ENCODE results near the gene MYT1.

The MYT1 gene

DNA sequence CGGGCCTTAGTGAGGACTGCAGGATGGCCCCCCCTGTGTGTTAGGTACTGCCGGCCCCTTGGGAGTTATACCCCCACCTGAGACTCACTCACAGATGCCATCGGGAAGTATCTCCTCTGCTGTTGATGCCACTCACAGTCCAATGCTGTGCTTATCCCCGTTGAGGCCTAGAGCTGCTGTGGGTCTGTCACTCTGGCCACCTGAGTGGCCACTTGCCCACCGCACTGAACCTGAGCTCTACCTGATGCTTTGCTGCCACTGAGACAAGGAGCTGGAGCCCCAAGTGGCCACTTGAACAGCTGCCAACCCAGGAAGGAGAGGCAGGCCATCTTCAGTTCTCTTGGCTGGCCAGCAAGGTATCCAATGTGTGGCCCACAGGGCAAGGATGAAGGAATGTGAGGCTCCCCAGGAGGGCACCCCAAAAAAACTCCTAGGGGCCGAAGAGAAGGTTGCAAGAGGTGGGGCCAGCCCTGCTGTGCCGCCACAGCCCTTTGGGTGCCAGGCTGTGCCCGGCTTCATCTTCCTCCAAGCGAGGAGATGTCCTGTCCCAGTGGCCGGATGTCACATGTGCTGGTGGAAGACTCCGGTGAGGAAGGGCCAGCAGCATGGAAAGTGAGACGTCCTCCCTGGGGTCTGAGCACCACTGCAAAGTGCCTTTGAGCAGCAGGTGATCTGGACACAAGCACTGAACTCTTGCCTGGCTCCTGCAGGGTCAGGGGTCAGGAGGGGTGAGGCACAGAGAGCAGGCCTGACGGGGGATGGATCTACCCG is 61.8 kb downstream of the MYT1 start:
- no peak overlapping the region for H3K4me2 ChIP-seq (ENCODE audit: insufficient read depth, low read length, poor library complexity, severe bottlenecking)
- no peak overlapping the region for H4K8ac ChIP-seq (ENCODE audit: low read depth, low read length)
- no peaks in the 10 kb centered on the region for H3K9me3 ChIP-seq (replicated peaks in 1 of 2; ENCODE audit: control insufficient read depth in 2 of 2, insufficient read depth in 1 of 2, low read depth in 1 of 2, low read length in 2 of 2)
- H3K27me3 ChIP-seq (ENCODE audit: control insufficient read depth in 3 of 3, insufficient read depth in 3 of 3, low read depth in 1 of 3, low read length in 3 of 3), result peaks cover 0 to 45% (median 0%) of the 10 kb centered on the region in 3 experiments
- H3K79me1 ChIP-seq (ENCODE audit: low read depth, low read length), result no peaks in the 10 kb centered on the region
- no peak overlapping the region for H3K23ac ChIP-seq (ENCODE audit: low read depth, low read length, poor library complexity)
- no peak overlapping the region for H3K4me3 ChIP-seq (ENCODE audit: low read length in 2 of 2)
- no peak overlapping the region for H2AK5ac ChIP-seq (ENCODE audit: low read depth, low read length)
- H3K18ac ChIP-seq (ENCODE audit: low read length), result peak overlapping the region; percentile 54
- H4K91ac ChIP-seq (ENCODE audit: low read depth, low read length, poor library complexity), result no peak overlapping the region
- peaks cover 16 to 19% of the 10 kb centered on the region in 2 donors for H3K4me1 ChIP-seq (ENCODE audit: control insufficient read depth in 2 of 2, insufficient read depth in 1 of 2, low read depth in 1 of 2, low read length in 2 of 2)
- no peak overlapping the region for H2BK5ac ChIP-seq (ENCODE audit: low read length)
- H2AFZ ChIP-seq (ENCODE audit: low read length), result no peak overlapping the region
- no CpG with 5 or more reads among the region's 14 CpGs for WGBS, 2 donors (ENCODE audit: extremely low coverage in 2 of 2, insufficient read length in 2 of 2, insufficient replicate concordance in 1 of 2)
- no peak overlapping the region for H2BK12ac ChIP-seq (ENCODE audit: low read length)
- no peak overlapping the region for H3K27ac ChIP-seq (replicated peaks; ENCODE audit: low read length)
- no peak overlapping the region for H3K9ac ChIP-seq (ENCODE audit: low read depth, low read length, poor library complexity)
- peak overlapping the region; percentile 76 for H3K14ac ChIP-seq (ENCODE audit: low read length)
- H2BK120ac ChIP-seq (ENCODE audit: low read depth, low read length), result peak overlapping the region; percentile 23
- H2BK15ac ChIP-seq (ENCODE audit: low read length), result no peak overlapping the region
- no peaks in the 10 kb centered on the region for H3K36me3 ChIP-seq (replicated peaks in 1 of 2; ENCODE audit: control insufficient read depth in 2 of 2, insufficient read depth in 2 of 2, low read length in 2 of 2)
- DNase-seq (ENCODE audit: low spot score), result no peak
- H3K4ac ChIP-seq (ENCODE audit: low read length), result peak overlapping the region; percentile 32

DNA sequence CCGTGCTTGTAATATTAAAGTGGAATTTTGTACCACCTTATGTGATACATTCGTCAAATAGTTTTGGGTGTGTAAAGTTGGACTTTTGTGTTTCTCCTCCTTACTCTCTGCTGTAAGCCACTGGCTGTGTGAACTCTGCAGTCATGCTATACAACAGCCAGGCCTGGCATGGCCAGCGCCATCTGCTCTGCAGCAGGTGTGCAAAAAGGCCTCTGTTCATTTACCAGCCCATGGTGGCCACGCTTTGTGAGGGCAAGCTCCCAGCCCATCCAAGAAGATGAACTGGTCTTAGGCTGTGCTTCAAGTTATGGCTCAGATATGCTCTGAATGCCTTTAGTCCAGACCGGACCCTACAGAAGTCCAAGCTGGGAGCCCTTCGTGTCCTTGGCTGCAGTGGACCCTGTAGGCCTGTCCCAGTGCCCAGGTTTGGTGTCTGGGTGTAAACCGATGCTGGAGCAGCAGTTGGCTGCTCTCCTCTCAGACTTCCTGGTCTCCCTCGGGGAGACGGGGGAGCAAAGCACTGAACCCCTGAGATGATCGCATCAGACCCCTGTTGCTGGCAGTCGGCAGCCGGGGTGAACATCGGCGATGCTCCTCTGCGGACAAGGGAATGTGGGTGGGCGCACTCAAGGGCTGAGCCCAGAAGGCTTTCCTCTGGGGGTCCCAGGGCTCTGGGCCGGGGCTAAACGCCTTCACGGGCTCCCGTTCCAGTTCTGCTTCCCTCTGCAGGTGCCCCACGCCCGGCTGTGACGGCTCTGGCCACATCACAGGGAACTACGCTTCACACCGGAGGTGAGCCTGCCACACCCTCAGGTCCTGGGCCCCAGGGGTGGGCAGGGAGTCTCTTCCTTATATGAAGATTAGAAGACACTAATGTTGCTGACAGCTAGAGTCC is 62.7 kb downstream of the MYT1 start:
- Histone ChIP-seq H3K9ac (ENCODE audit: low read depth, low read length, poor library complexity) (no peak overlapping the region), H2BK120ac (ENCODE audit: low read depth, low read length) (no peak overlapping the region), H3K23ac (ENCODE audit: low read depth, low read length, poor library complexity) (no peak overlapping the region), H3K27ac (replicated peaks; ENCODE audit: low read length) (no peak overlapping the region), H4K8ac (ENCODE audit: low read depth, low read length) (no peak overlapping the region), H3K27me3 (ENCODE audit: control insufficient read depth in 3 of 3, insufficient read depth in 3 of 3, low read depth in 1 of 3, low read length in 3 of 3) (peaks cover 0 to 39% (median 0%) of the 10 kb centered on the region in 3 experiments), H3K4ac (ENCODE audit: low read length) (no peak overlapping the region), H3K4me1 (ENCODE audit: control insufficient read depth in 2 of 2, insufficient read depth in 1 of 2, low read depth in 1 of 2, low read length in 2 of 2) (peaks cover 14 to 16% of the 10 kb centered on the region in 2 donors), H3K79me1 (ENCODE audit: low read depth, low read length) (no peaks in the 10 kb centered on the region), H3K4me3 (ENCODE audit: low read length in 2 of 2) (no peak overlapping the region), H2AFZ (ENCODE audit: low read length) (no peak overlapping the region), H2BK12ac (ENCODE audit: low read length) (no peak overlapping the region), H3K18ac (ENCODE audit: low read length) (peak overlapping the region; percentile 46), H3K14ac (ENCODE audit: low read length) (no peak overlapping the region), H2AK5ac (ENCODE audit: low read depth, low read length) (no peak overlapping the region), H3K36me3 (replicated peaks in 1 of 2; ENCODE audit: control insufficient read depth in 2 of 2, insufficient read depth in 2 of 2, low read length in 2 of 2) (no peaks in the 10 kb centered on the region), H2BK5ac (ENCODE audit: low read length) (peak overlapping the region; percentile 55), H4K91ac (ENCODE audit: low read depth, low read length, poor library complexity) (peak overlapping the region; percentile 50), H2BK15ac (ENCODE audit: low read length) (peak overlapping the region; percentile 31), H3K9me3 (replicated peaks in 1 of 2; ENCODE audit: control insufficient read depth in 2 of 2, insufficient read depth in 1 of 2, low read depth in 1 of 2, low read length in 2 of 2) (no peaks in the 10 kb centered on the region), H3K4me2 (ENCODE audit: insufficient read depth, low read length, poor library complexity, severe bottlenecking) (no peak overlapping the region)
- WGBS, 2 donors (ENCODE audit: extremely low coverage in 2 of 2, insufficient read length in 2 of 2, insufficient replicate concordance in 1 of 2), result no CpG with 5 or more reads among the region's 25 CpGs
- DNase-seq (ENCODE audit: low spot score), result no peak

DNA sequence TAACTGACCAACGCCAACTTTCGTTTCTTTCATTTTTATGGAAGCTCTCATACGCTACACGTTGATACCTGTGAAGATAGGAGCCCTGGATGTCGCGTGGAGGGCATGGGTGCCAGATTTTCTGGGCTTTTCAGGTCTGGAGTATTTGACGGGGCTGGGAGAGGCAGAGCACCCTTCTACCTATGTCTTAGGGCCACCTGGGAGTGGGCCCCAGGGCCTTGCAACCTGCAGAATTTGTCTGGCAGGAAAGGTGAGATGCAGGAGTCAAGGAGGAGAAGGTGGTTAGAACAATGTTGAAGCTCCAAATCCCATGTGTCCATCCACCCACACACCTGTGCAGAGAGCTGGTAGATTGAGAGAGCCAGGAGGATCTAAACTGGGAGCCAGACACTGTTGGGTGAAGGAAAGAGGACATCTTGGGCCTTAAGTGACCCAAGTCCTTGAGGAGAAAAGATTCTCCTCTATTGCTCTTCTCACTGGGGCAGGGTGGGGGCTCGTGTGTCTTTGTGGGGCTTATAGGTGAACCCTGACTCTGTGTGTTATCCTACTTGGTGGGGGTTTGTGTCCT is 63.9 kb downstream of the MYT1 start:
- peaks cover 12% of the 10 kb centered on the region in 2 donors for H3K4me1 ChIP-seq (ENCODE audit: control insufficient read depth in 2 of 2, insufficient read depth in 1 of 2, low read depth in 1 of 2, low read length in 2 of 2)
- DNase-seq (ENCODE audit: low spot score), result no peak
- no peak overlapping the region for H3K14ac ChIP-seq (ENCODE audit: low read length)
- peaks cover 0 to 33% (median 0%) of the 10 kb centered on the region in 3 experiments for H3K27me3 ChIP-seq (ENCODE audit: control insufficient read depth in 3 of 3, insufficient read depth in 3 of 3, low read depth in 1 of 3, low read length in 3 of 3)
- H3K18ac ChIP-seq (ENCODE audit: low read length), result no peak overlapping the region
- H3K4me2 ChIP-seq (ENCODE audit: insufficient read depth, low read length, poor library complexity, severe bottlenecking), result no peak overlapping the region
- H4K8ac ChIP-seq (ENCODE audit: low read depth, low read length), result no peak overlapping the region
- H3K27ac ChIP-seq (replicated peaks; ENCODE audit: low read length), result no peak overlapping the region
- no peaks in the 10 kb centered on the region for H3K79me1 ChIP-seq (ENCODE audit: low read depth, low read length)
- H2BK12ac ChIP-seq (ENCODE audit: low read length), result no peak overlapping the region
- no peak overlapping the region for H2BK120ac ChIP-seq (ENCODE audit: low read depth, low read length)
- no peak overlapping the region for H3K4ac ChIP-seq (ENCODE audit: low read length)
- WGBS, 2 donors (ENCODE audit: extremely low coverage in 2 of 2, insufficient read length in 2 of 2, insufficient replicate concordance in 1 of 2), result no CpG with 5 or more reads among the region's 8 CpGs
- H2BK5ac ChIP-seq (ENCODE audit: low read length), result no peak overlapping the region
- H2AFZ ChIP-seq (ENCODE audit: low read length), result no peak overlapping the region
- no peak overlapping the region for H2AK5ac ChIP-seq (ENCODE audit: low read depth, low read length)
- H3K9me3 ChIP-seq (replicated peaks in 1 of 2; ENCODE audit: control insufficient read depth in 2 of 2, insufficient read depth in 1 of 2, low read depth in 1 of 2, low read length in 2 of 2), result no peaks in the 10 kb centered on the region
- no peak overlapping the region for H3K4me3 ChIP-seq (ENCODE audit: low read length in 2 of 2)
- H3K23ac ChIP-seq (ENCODE audit: low read depth, low read length, poor library complexity), result no peak overlapping the region
- no peaks in the 10 kb centered on the region for H3K36me3 ChIP-seq (replicated peaks in 1 of 2; ENCODE audit: control insufficient read depth in 2 of 2, insufficient read depth in 2 of 2, low read length in 2 of 2)
- no peak overlapping the region for H4K91ac ChIP-seq (ENCODE audit: low read depth, low read length, poor library complexity)
- no peak overlapping the region for H3K9ac ChIP-seq (ENCODE audit: low read depth, low read length, poor library complexity)
- no peak overlapping the region for H2BK15ac ChIP-seq (ENCODE audit: low read length)
